G401 (cell line): Measurements from ENCODE around the gene SEL1L3. TPM values are rescaled to one million over a fixed set of nuclear protein-coding genes. Genes with fewer than 3 reads are reported as not detected.
A peak's percentile ranks its signal among the peaks of the same experiment; 100 is the strongest.

Source experiments
- DNase-seq: peaks from one replicate; pipeline ENCODE4 v3.0.0-alpha.2; 2015; ENCODE audit warnings: low spot score
- in situ Hi-C: cut with HindIII; loops from 2 replicates; pipeline ENCODE4 v1.10.0; 2016; ENCODE audit warnings: low sequenced_read_pairs, mixed read lengths
- total RNA-seq: library from RNA; depleted of rRNA; stranded (reverse); fragments of >200 nt; shearing (Covaris generic); gene quantifications from 2 replicates; pipeline ENCODE4 v1.2.3, GENCODE V29; 2014

Gene SEL1L3
- total RNA-seq, 1 experiment from 2014 or later: 133 TPM

DNA sequence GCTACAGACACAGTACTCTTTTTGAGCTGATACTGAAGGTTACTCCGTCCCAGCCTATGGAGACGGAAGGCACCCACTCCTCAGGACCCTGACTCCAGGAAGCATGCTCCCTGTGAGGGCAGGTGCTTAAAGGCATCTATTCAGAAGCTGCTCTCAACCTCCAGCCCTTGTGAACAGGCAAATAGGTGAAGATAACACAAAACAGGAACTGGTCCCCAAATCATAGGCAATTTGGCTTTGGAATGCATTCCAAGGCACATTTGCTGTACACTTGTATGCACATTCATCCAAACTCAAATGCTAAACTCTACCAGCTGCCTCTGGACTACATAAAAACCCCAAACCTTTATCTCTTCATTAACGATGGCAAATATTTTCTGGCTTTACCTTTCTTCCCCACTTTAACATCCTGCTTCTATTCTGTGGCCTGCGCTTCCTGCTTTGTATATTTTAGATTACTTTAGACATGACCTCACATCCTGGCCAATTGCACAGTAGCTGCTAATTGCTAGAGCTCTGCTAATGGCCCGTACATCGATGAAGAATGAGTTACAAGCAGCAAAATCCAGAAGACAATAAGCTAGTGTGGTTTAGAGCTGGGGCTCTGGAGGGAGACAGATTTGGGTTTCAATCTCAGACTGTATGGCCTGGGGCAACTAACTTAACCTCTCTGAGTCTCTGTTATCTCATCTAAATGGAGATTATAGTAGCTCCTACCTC, 3.2 kb downstream of the SEL1L3 start:
- DNase-seq: peak; percentile 69
- in situ Hi-C loops: no loop called here

DNA sequence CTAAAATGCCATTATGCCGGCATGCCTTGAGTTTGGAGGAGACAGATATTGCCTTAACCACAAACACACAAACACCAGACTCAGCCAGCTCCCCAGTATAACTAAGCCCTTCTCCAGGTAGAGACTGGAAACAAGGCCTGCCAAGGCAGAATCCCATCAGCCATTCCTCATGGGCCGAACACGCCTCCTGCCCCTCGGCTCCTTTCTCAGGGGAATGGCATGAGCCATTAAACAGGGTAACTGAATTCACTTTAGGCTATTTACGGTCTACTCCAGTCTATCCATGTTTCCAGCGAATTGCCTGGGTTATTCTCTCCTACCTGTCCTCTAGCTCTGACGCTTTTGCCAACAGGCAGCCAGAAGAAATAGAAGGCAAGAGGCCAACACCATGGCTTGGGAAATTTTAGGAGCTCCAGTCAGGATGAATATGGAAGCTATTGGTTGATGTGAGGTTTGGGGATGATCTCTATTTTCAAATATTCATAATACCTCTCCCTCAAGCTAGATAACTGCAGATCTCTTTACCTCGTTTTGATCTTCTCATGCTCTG, 4.9 kb downstream of the SEL1L3 start:
- in situ Hi-C loops: no loop called here
- DNase-seq: peak; percentile 86

DNA sequence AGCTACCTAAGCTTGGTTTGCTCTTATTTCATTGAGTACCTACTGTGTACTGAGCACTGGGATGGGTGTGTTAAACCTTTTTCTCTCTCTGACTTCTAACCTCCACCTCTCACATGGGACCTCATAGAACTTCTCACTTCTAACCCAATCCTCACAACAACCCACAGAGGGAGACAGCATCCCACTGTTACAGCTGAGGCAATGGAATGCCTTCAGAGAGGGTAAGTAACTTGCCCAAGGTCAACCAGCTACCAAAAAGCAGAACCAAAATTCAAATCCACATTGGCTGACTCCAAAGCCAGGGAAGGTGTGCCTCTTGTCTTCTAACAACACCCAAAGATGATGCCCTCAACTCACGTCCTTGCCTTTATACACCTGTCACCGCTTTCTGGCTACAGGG, 5.4 kb downstream of the SEL1L3 start:
- DNase-seq: peak; percentile 22
- in situ Hi-C loops: no loop called here

DNA sequence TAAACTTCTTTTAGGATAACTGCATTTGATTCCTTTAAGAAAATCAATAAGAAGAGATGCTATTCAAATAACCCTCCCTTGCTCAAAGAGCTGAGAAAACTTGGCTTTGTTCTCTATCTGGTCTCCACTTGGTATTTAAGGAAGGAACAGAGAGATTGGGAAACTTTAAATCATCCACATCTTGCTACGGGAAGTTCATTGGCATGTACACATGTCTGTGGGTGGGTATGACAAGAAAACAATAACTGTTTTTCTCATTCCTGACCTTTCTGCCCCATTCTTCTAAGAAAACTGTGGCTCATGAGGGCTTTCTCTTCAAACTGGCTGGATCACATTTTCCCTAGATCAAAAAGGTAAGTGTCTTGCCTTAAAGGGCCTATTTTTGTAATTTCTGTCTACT, 6.0 kb downstream of the SEL1L3 start:
- in situ Hi-C loops: no loop called here
- no peak for DNase-seq

DNA sequence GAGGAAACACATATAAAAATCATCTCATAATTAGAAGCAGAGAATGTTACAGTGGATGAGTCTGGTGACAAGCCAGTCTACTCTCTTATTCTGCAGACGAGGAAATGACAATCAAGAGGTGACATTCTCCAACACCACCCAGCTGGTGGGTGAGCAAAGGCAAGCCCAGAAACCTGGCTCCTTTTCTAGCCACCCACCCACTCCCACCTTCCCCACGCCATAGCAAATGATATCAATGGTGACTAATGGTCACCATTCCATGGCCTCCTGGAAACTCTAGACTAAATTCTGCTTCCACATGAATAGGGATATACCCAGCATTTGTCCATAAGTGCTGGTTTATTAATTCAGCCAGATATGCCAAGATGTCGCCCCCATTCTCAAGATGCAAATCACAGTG, 10.7 kb downstream of the SEL1L3 start:
- DNase-seq: no peak
- in situ Hi-C loops: no loop called here

DNA sequence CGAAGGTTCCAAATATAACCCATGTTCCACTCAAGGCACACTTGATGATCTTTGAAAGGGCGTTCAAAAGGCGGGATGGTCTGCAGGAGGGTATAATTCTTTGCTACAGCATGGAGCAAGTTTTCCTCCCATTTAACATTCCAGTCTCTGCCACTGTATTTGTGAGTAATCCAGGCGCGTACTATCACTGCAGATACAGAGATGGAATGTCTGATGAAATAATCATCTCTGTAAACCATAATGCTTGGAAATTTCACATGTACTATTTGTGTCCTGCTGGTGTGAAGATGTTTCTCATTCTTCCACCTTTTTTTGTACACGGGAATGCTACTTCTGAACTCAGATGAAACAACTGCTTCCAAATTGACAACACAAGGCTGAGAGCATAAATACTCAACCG, 15.5 kb downstream of the SEL1L3 start:
- in situ Hi-C loops: no loop called here
- DNase-seq: no peak

DNA sequence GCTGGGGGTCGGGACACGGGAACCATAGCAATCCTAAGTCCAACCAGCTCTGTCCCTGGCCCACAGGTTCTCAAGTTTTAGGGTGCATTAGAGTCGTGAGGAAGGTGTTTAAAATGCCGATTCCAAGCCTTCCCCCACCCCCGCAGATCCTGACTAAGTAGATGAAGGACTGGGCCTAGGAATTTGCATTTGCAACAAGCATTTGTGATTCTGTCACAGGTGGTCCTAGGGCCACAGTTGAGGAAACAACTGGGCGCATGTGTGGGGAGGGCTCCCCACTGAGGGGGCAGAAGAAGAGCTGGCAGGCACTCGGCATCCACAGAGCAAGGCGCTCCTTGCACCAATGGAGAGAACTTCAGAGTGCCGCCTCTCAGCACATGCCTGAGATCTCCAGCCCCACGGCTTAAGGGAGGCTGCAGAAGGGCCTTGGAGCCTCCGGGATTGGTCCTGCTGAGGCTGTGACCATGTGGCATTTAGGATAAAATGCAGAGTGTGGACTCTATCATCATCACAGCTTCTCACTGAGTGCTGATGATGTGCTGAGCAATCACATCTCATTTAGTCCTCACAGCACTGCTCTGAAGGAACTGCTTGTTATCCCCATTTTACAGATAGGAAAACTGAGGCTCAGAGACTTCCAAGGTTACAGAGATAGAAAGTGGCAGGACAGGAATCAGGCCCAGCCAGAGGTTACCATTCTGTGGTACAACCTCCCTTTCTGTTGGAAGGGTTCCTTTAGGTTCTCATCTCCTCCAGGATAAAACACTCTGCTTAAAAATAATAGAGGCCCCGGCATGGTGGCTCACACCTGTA, 16.7 kb downstream of the SEL1L3 start:
- DNase-seq: no peak
- in situ Hi-C loops: no loop called here

DNA sequence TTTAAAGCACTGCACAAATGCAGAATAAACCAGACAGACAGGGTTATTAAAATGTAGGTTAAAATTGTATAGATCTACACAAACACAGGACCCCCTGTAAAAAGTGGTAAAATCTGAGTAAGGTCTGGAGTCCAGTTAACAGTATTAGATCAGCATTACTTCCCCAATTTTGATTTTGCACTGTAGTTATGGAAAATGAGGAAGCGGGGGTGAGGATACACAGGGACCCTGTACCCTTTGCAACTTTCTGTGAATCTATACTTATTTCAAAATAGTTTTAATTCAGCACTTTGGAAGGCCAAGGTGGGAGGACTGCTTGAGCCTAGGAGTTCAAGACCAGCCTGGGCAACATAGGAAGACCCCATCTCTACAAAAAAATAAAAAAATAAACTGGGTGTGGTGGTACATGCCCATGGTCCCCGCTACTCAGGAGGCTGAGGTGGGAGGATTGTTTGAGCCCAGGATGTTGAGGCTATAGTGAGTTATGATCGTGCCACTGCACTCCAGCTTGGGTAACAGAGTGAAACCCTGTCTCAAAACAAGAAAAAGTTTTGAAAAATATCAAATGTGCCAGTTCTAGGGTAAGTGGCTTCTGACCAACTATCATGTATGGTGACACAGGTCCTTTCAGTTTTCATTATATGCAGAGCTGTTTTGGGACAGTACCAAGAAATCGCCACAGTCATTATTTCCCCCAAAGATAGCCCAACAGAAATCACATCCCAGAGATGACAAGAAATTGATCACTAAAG, 17.7 kb downstream of the SEL1L3 start:
- in situ Hi-C loops: no loop called here
- no peak for DNase-seq

DNA sequence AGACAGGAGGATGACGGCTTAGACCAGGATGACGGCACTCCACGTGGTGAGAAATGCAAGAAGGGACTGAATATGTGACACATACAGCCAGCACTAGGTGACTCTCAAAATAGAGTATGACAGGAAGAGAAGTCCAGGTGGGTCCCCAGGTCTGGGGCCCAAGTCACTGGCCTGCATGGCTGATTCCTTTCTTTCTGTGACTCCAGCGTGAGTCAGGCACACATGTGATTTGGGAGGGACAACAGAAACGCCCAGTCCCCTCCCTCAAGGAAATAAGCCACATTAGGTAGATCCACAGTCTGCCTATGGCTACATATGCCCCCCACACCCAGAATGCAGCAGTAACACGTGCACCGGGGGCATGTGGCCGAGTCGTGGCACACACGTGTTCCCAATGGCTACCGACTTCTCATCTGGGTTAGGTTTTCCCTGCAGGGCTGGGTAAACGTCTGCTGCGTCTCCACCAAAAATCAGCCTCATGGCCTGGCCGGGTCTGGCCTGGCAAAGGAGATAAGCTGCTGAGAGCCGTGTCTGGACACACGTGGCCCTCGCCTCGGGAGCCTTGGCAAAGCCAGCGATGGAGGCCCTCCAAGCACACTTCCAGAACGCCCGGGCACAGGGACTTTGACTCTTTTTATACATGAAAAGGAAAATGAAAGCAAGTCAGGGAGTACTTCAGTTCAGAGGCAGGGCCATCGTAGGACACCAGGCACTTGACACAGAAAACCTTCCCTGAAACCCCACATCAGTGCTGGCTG, 19.3 kb downstream of the SEL1L3 start:
- DNase-seq: peak; percentile 90
- in situ Hi-C loops: no loop called here

DNA sequence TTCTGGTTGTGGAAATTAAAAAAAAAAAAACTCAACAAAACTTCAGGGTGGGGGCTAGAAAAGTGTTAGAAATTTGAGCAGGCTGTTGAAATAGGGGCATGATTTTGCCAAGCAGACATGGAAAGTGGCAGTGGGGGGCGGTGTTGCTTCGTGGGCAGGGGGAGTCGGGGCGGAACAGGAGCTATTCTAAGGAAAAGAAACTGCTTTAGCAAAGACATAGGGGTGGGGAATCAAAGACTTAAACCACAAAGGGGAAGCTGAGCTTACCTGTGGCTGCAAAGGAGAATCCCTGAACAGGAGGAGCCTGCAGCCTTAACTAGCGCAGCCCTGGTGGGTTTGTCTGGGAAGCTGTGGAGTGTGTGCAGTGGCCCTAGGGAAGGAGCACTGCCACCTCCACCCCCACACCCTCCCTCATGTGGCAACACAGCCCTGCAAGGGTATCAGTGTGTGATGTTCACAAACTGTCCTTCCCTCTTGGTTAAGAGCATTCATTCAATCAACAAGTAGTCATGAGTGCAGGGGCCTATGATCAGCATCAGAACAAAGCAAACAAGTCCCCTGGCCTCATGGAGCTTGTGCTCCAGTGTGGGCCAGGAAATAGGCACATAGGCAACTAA, 20.5 kb downstream of the SEL1L3 start:
- no peak for DNase-seq
- in situ Hi-C loops: no loop called here

DNA sequence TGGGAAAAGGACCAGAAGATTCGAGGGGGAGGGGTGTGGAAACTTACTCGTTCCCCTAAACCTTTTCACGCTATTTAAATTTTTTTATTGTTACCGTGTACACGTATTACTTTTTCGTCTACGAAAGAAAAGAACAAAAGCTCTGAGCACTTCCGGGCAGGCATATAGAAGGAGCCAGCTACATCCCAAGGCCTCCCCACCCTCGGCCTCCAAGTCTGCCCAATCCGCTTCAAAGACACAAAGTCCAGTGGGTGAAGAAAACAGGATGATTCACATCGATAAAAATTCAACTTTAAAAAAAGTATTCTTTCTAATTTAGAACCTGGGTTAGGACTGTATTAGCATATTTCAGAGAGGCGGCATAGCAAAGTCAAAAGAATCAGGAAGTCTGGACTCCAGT, 23.1 kb downstream of the SEL1L3 start:
- DNase-seq: no peak
- in situ Hi-C loops: no loop called here

DNA sequence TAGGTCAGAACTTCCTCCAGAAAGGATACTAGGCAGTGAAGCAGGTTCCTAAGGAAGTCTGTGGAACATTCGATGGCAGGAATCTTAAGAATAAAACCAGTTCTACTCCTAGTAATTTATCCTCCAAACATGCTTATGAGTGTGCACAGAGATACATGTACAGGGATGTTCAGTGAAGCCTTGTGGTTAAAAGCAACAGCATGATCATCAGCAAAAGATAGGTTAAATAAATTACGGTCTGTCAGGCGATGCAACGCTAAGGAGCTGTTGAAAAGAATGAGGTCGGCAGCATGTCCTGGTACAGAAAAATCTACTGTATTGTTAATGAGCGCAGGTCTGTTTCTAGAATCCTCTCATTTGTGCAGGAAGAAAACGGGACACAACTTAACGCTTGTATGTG, 23.6 kb downstream of the SEL1L3 start:
- DNase-seq: peak; percentile 54

DNA sequence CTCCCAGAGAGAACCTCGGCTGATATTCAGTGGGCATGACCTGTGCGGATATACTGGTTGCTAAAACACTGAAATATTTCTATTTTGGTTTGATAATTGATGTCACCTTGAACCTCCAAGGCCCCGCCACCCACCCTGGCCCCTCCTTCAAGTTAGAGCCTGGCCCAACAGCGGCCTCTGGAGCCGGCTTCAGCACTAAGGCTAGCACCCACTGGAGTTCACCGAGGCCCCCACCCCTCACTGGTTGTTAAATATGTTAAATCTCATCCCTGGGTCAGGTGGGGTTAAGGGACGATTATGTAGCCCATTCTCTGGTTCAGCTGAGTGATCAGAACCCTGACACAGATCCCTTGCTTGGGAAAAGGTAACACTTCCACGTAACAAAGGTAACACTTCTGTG, 24.3 kb downstream of the SEL1L3 start:
- no peak for DNase-seq
- in situ Hi-C loops: no loop called here

More for the DNA sequence above, 23.6 kb downstream of the SEL1L3 start:
- in situ Hi-C loops: no loop called here

DNA sequence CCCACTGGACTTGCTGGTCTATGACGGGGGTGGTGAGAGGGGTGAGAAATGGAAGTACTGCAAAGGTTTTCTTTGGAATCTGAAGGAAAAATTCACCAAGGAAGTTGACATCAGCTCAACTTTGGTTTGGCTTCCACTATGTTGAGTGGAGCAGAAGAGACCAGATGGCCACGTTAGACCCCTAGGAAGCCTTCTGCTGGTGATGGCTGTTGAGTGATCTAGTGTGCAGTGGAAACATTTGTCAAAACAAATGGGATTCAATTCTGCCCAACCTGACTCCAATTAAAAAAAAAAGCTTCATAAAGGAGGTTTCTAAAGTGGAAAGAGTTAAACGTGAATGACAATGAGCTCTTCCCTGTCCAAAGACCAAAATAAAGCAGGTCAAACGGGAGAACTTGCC, 25.7 kb downstream of the SEL1L3 start:
- peak; percentile 91 for DNase-seq
- in situ Hi-C loops: no loop called here

DNA sequence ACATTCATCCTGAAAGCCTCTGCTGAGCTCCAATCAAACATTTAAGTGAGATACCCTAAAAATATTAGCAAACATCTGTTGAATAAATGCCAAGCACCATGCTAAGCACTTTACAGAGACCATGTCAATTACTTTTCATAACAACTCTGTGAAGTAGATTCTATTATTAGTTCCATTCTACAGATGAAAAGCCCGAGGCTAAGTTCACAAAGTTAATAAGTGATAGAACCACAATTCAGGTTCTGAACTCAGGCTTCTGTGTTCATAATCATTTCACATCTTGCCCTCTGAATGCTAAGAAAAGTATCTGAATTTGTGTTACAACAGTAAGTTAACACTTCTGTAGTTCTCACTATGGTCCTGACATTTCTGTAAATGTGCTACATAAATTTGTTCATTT, 27.4 kb downstream of the SEL1L3 start:
- in situ Hi-C loops: no loop called here

DNA sequence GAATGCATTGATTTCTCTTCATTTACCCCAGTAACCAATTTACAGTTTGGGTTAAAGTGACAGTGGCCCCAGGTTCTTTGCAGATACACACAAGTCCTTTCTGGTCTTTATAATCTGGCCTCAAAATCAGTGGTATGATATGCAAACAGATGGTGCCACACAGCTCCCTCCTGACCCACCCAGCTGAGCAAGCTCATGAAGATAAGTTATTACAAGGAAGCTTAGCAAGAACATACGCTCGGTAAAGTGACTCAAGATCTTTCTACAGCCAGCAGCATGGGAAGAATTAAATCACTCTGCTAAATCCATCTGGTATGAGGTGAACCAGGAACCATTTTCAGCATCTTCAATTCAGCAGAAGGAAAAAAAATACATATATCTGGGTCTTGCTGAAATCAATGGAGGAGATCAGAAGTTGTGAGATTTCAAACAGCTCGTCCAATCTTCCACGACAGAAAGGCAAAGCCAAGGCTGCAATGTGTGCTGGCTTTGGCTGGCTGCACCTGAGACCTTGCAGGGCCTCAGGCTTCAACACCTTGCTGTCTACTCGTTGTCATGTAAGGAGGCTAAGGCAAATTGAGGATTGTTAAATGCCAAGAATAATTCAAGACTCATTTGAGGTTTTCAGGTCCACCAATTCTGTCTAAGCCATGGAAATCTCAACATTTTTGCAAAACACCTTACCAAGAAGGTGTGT, 28.2 kb downstream of the SEL1L3 start:
- in situ Hi-C loops: no loop called here
- DNase-seq: peak; percentile 71

More for the DNA sequence above, 27.4 kb downstream of the SEL1L3 start:
- no peak for DNase-seq

DNA sequence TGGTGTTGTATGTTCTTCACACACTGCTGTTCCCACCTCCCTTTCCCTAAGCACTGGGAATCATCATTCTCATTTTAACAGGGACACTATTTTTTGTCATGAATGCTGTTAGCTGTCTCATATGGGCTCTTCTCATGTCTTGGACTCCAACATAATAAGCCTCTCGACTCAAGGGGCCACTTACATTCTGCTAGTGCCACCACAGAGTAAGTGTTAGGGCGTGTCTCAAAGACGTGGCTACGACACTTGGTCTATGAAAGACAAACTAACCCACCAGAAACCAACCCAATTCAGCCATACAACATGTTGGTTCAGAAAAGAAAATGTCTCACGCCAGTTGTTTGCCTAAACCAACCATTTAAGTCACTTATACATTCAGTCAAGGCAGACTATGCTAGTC, 32.2 kb downstream of the SEL1L3 start:
- in situ Hi-C loops: no loop called here
- DNase-seq: no peak

DNA sequence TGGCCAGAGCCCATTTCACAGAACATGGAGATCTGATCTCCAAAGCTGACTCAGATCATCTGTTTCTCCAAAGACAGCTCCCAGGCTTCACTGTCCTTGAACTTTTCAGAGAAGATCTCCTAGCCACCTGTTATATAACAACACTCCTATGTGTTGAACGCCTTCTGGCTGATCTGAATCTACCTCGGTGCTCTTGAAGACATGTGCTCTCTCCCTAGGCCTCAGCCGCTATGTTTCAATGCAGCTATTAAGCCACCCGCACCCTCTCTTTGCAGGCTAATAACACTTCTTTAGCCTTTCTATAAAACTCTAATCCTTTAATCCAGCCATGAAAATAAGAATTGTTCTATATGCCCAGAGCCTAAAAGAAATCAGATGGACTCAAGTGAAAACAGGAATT, 34.9 kb downstream of the SEL1L3 start:
- peak; percentile 52 for DNase-seq
- in situ Hi-C loops: no loop called here
